Skin epidermis (tissue), 12 donors: Measurements from ENCODE around the gene ITPR3.

Source experiments
- H3K27ac ChIP-seq, 21 experiments: fragments of 200-600 bp; sonication (generic) in 11 of 21; one replicate each; pipeline ENCODE4 v1.5.0; 2020; ENCODE audit warnings: mild to moderate bottlenecking in 3 of 21, inconsistent platforms in 2 of 21, moderate library complexity in 2 of 21
- H3K4me3 ChIP-seq, 7 experiments: fragments of 200-600 bp; sonication (generic) in 2 of 7; one replicate each; pipeline ENCODE4 v1.5.0; 2020; ENCODE audit warnings: inconsistent platforms in 2 of 7, mild to moderate bottlenecking in 2 of 7, moderate library complexity in 1 of 7

ITPR3 gene

GRCh38 chr6:33705955-33706725 lies 85.0 kb downstream of the ITPR3 start:
- Histone ChIP-seq H3K27ac (no peak overlapping the region), H3K4me3 (no peak overlapping the region)

- no peak overlapping the region for H3K4me3 ChIP-seq
- H3K27ac ChIP-seq = no peak overlapping the region
These were observed 86.6 kb downstream of the ITPR3 start for GRCh38 chr6:33707771-33708170.

- H3K27ac ChIP-seq = no peak overlapping the region
- no peak overlapping the region for H3K4me3 ChIP-seq
These were observed 87.5 kb downstream of the ITPR3 start for GRCh38 chr6:33708516-33709204.

GRCh38 chr6:33709605-33710295 lies 88.6 kb downstream of the ITPR3 start:
- peak overlapping the region in 4 of 21 experiments; percentile 0 to 94 (median 18) for H3K27ac ChIP-seq
- H3K4me3 ChIP-seq = no peak overlapping the region

- Histone ChIP-seq H3K27ac (peak overlapping the region in 17 of 21 experiments; percentile 89 to 98 (median 95)), H3K4me3 (peak overlapping the region; percentile 51 to 86 (median 71))
These were observed 89.4 kb downstream of the ITPR3 start for GRCh38 chr6:33710296-33711121.

- peak within 1 kb of the TSS; percentile 65 to 98 (median 94) for H3K27ac ChIP-seq
- H3K4me3 ChIP-seq = peak within 1 kb of the TSS; percentile 51 to 86 (median 71)
These were observed 90.3 kb downstream of the ITPR3 start, which contains the start of gene UQCC2 for GRCh38 chr6:33711140-33712129. Gene UQCC2, minus strand, starts transcription at chr6:33711700. Its CDS starts 14 bp downstream, at chr6:33711686.

- Histone ChIP-seq H3K27ac (no peak overlapping the region), H3K4me3 (no peak overlapping the region)
These were observed 91.8 kb downstream of the ITPR3 start for GRCh38 chr6:33712914-33713313.

GRCh38 chr6:33713786-33714185 lies 92.7 kb downstream of the ITPR3 start:
- H3K4me3 ChIP-seq = no peak overlapping the region
- H3K27ac ChIP-seq = no peak overlapping the region

GRCh38 chr6:33714385-33715040 lies 93.4 kb downstream of the ITPR3 start:
- Histone ChIP-seq H3K27ac (no peak overlapping the region), H3K4me3 (no peak overlapping the region)

- no peak overlapping the region for H3K4me3 ChIP-seq
- no peak overlapping the region for H3K27ac ChIP-seq
These were observed 95.3 kb downstream of the ITPR3 start for GRCh38 chr6:33716379-33716778.

- H3K4me3 ChIP-seq = no peak overlapping the region
- no peak overlapping the region for H3K27ac ChIP-seq
These were observed 95.9 kb downstream of the ITPR3 start for GRCh38 chr6:33716890-33717632.

- Histone ChIP-seq H3K4me3 (no peak overlapping the region), H3K27ac (no peak overlapping the region)
These were observed 96.9 kb downstream of the ITPR3 start for GRCh38 chr6:33717934-33718455.

- H3K4me3 ChIP-seq = no peak overlapping the region
- H3K27ac ChIP-seq = no peak overlapping the region
These were observed 97.6 kb downstream of the ITPR3 start for GRCh38 chr6:33718713-33719112.

GRCh38 chr6:33719326-33719987 lies 98.3 kb downstream of the ITPR3 start:
- Histone ChIP-seq H3K27ac (no peak overlapping the region), H3K4me3 (no peak overlapping the region)

- Histone ChIP-seq H3K27ac (no peak overlapping the region), H3K4me3 (no peak overlapping the region)
These were observed 99.9 kb downstream of the ITPR3 start for GRCh38 chr6:33720998-33721397.

- H3K27ac ChIP-seq = no peak overlapping the region
- H3K4me3 ChIP-seq = no peak overlapping the region
These were observed 100.4 kb downstream of the ITPR3 start for GRCh38 chr6:33721508-33721907.
